Calu3 (cell line): ENCODE results near the gene FXN. TPM values are rescaled to one million over a fixed set of nuclear protein-coding genes. Genes with fewer than 3 reads are reported as not detected.

Experiments
- BruUV-seq: library from RNA; stranded (reverse); fragments of 400-500 nt; replicated peaks from 2 replicates; lab custom pipeline; 2021; lab: Mats Ljungman, UMichigan
- CTCF ChIA-PET: fragments of 300-600 bp; sonication (Branson Sonifier 250); formaldehyde crosslinking; loops from one replicate; lab custom pipeline; 2022; ENCODE audit warnings: antibody characterized with exemption; lab: Charles Lee
- DNase-seq: peaks from one replicate; pipeline ENCODE4 v3.0.0; 2022
- H3K27ac Mint-ChIP-seq: one replicate; pipeline ENCODE4 v1.8.0; 2022; ENCODE audit warnings: mixed read lengths; ENCODE audit not compliant: unreplicated experiment
- H3K27me3 Mint-ChIP-seq: one replicate; pipeline ENCODE4 v1.8.0; 2022; ENCODE audit warnings: mixed read lengths; ENCODE audit not compliant: unreplicated experiment
- H3K36me3 Mint-ChIP-seq: one replicate; pipeline ENCODE4 v1.8.0; 2022; ENCODE audit warnings: mild to moderate bottlenecking, moderate library complexity, mixed read lengths; ENCODE audit not compliant: insufficient read depth, unreplicated experiment
- H3K4me1 Mint-ChIP-seq: one replicate; pipeline ENCODE4 v1.8.0; 2022; ENCODE audit warnings: mild to moderate bottlenecking, low read depth, mixed read lengths; ENCODE audit not compliant: unreplicated experiment
- H3K4me3 Mint-ChIP-seq: one replicate; pipeline ENCODE4 v1.8.0; 2022; ENCODE audit warnings: mild to moderate bottlenecking, low read depth, moderate library complexity, mixed read lengths; ENCODE audit not compliant: unreplicated experiment
- H3K9me3 Mint-ChIP-seq: one replicate; pipeline ENCODE4 v1.8.0; 2022; ENCODE audit warnings: low read depth, mixed read lengths; ENCODE audit not compliant: unreplicated experiment
- CTCF ChIP-seq: fragments of 200-600 bp; IDR thresholded peaks from one replicate; pipeline ENCODE4 v1.8.0; 2022; ENCODE audit warnings: antibody characterized with exemption; ENCODE audit not compliant: unreplicated experiment
- intact Hi-C: fragments of 100-400 bp; cut with micrococcal nuclease; formaldehyde crosslinking; loops from one replicate; pipeline ENCODE4 v1.10.0; 2022; ENCODE audit not compliant: unreplicated experiment
- total RNA-seq: library from RNA; stranded (reverse); gene quantifications from 2 replicates; pipeline ENCODE4 v1.2.3, GENCODE V29; 2022

The FXN gene
- total RNA-seq, 1 experiment from 2014 or later: 12.9 TPM

GRCh38 chr9:69081261-69081660 is 45.7 kb downstream of the FXN start:
- H3K4me1 Mint-ChIP-seq: peaks cover 7% of the 10 kb centered on the region
- BruUV-seq: no TSS peak
- no peak overlapping the region for H3K27ac Mint-ChIP-seq
- no peaks in the 10 kb centered on the region for H3K36me3 Mint-ChIP-seq
- DNase-seq: no peak
- no peaks in the 10 kb centered on the region for H3K27me3 Mint-ChIP-seq
- CTCF ChIA-PET: no interaction called here
- H3K4me3 Mint-ChIP-seq: no peak overlapping the region
- H3K9me3 Mint-ChIP-seq: no peaks in the 10 kb centered on the region
- no peak for TF ChIP-seq CTCF
- intact Hi-C loops: no loop called here

DNA sequence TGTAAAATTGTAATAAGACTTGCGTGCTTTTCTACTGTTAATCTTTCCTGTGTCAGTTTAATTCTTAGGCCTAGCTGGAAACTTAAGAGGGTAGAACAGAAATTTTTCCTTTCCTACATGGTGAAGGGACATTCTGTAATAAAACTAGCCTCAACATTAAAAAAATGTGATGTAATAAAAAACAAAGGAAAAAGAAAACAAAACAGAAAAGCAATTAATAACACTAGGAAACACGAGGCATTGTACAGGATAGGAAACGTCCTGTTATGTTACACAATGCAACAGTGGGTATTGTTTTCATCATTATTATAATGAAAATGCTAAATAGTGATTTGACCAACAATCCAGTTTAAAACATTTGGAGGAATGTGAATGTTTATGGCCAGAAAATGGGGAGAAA is 47.8 kb downstream of the FXN start:
- H3K27ac Mint-ChIP-seq: no peak overlapping the region
- DNase-seq: no peak
- no peaks in the 10 kb centered on the region for H3K9me3 Mint-ChIP-seq
- no peaks in the 10 kb centered on the region for H3K36me3 Mint-ChIP-seq
- BruUV-seq: no TSS peak
- no peaks in the 10 kb centered on the region for H3K27me3 Mint-ChIP-seq
- H3K4me3 Mint-ChIP-seq: no peak overlapping the region
- intact Hi-C loops: no loop called here
- TF ChIP-seq CTCF: no peak
- peaks cover 22% of the 10 kb centered on the region for H3K4me1 Mint-ChIP-seq
- CTCF ChIA-PET: no interaction called here

- no peaks in the 10 kb centered on the region for H3K27me3 Mint-ChIP-seq
- no TSS peak for BruUV-seq
- intact Hi-C loops: no loop called here
- no peak for TF ChIP-seq CTCF
- peaks cover 36% of the 10 kb centered on the region for H3K4me1 Mint-ChIP-seq
- CTCF ChIA-PET: interaction anchor here (1.0 kb wide), 1 partner anchor 51 kb away, joined by 3 read pairs; no protein-coding TSS in a partner anchor
- no peak for DNase-seq
- no peak overlapping the region for H3K4me3 Mint-ChIP-seq
- H3K27ac Mint-ChIP-seq: no peak overlapping the region
- H3K36me3 Mint-ChIP-seq: no peaks in the 10 kb centered on the region
- H3K9me3 Mint-ChIP-seq: no peaks in the 10 kb centered on the region
These were observed 50.2 kb downstream of the FXN start for GRCh38 chr9:69085569-69086283.

DNA sequence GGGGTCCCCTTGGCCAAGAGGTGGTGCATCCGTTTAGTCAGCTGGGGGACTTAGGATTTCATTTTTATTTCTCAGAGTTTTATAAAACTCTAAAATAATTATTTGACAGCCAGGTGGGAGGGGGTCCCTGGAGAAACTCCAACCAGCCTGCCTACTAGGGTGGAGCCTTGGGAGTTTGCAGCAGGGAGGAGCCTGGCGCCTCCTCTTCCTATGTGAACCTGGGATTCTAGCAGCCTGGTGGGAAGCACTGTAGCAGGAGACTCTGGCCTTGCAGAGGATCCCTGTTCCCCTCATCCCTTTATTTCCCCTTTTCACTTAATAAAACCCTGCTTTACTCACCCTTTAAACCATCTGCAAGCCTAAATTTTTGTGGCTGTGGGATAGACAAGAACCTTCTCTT is 50.8 kb downstream of the FXN start:
- no peak for DNase-seq
- CTCF ChIA-PET: no interaction called here
- intact Hi-C loops: no loop called here
- Mint-ChIP-seq H3K9me3 (no peaks in the 10 kb centered on the region), H3K36me3 (no peaks in the 10 kb centered on the region), H3K27ac (no peak overlapping the region), H3K4me3 (no peak overlapping the region), H3K27me3 (no peaks in the 10 kb centered on the region), H3K4me1 (peaks cover 36% of the 10 kb centered on the region)
- no peak for TF ChIP-seq CTCF
- BruUV-seq: no TSS peak
